Measurements from ENCODE around the gene CRAMP1. TPM values are rescaled to one million over a fixed set of nuclear protein-coding genes. Genes with fewer than 3 reads are reported as not detected.
A peak's percentile ranks its signal among the peaks of the same experiment; 100 is the strongest.

CRAMP1 gene
- total RNA-seq, 1 donor from 2014 or later, result 12.7 TPM

DNA sequence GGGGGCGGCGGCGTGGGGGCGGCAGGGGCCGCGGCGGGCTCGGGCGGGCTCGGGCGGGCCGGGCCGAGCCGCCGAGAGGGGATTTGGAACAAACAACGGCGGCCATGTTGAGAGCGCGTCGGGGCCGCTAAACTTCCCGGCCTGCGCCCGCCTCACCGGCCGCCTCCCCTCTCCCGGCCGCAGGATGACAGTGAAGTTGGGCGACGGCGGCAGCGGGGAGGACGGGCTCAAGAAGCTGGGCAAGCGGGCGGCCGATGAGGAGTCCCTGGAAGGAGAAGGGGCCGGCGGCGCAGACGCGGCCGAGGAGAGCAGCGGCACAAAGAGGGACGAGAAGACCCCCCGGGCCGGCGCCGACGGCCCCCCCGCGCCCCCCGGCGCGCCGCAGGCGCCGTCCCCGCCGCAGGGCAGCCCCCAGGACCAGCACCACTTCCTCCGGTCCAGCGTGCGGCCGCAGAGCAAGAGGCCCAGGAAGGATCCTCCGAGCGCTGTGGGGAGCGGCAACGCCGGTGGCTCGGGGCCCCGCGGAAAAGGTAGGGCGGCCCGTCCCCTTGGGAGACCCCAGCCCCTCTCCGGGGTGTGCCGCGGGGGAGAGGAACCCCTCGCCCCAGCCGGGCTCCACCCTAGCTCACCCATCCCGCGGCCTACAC lies 2.4 kb downstream of the CRAMP1 start:
- peak overlapping the region; percentile 91 to 94 for H3K4me3 ChIP-seq
- H3K4me1 ChIP-seq, result peaks cover 26 to 32% of the 10 kb centered on the region in 2 donors
- intact Hi-C loops (cut with DNase I), result loop anchor here (5.0 kb wide), 7 partner anchors 82 to 1408 kb away; partner anchors contain the start of genes FAHD1, HAGH, HCFC1R1 and METTL26
- peak in 1 of 2 donors; percentile 68 for DNase-seq (ENCODE audit: low spot score in 2 of 2)
- peaks cover 0 to 20% of the 10 kb centered on the region in 2 donors for H3K36me3 ChIP-seq
- no peaks in the 10 kb centered on the region for H3K27me3 ChIP-seq
- TF ChIP-seq, protein P1, sequence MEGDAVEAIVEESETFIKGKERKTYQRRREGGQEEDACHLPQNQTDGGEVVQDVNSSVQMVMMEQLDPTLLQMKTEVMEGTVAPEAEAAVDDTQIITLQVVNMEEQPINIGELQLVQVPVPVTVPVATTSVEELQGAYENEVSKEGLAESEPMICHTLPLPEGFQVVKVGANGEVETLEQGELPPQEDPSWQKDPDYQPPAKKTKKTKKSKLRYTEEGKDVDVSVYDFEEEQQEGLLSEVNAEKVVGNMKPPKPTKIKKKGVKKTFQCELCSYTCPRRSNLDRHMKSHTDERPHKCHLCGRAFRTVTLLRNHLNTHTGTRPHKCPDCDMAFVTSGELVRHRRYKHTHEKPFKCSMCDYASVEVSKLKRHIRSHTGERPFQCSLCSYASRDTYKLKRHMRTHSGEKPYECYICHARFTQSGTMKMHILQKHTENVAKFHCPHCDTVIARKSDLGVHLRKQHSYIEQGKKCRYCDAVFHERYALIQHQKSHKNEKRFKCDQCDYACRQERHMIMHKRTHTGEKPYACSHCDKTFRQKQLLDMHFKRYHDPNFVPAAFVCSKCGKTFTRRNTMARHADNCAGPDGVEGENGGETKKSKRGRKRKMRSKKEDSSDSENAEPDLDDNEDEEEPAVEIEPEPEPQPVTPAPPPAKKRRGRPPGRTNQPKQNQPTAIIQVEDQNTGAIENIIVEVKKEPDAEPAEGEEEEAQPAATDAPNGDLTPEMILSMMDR (IDR thresholded peaks at IDR 0.05), result no peak
- no peaks in the 10 kb centered on the region for H3K9me3 ChIP-seq
- H3K27ac ChIP-seq, result peak overlapping the region; percentile 56 to 63

- H3K4me1 ChIP-seq, result peaks cover 26 to 27% of the 10 kb centered on the region in 2 donors
- TF ChIP-seq, protein P1 (IDR thresholded peaks at IDR 0.05), result no peak
- H3K9me3 ChIP-seq, result no peaks in the 10 kb centered on the region
- intact Hi-C loops (cut with DNase I), result no loop called here
- peak overlapping the region in 1 of 2 donors; percentile 91 for H3K4me3 ChIP-seq
- no peak for DNase-seq (ENCODE audit: low spot score in 2 of 2)
- no peaks in the 10 kb centered on the region for H3K27me3 ChIP-seq
- no peak overlapping the region for H3K27ac ChIP-seq
- H3K36me3 ChIP-seq, result peaks cover 2 to 30% of the 10 kb centered on the region in 2 donors
Measured at GRCh38 chr16:1615761-1616160, 3.6 kb downstream of the CRAMP1 start.

DNA sequence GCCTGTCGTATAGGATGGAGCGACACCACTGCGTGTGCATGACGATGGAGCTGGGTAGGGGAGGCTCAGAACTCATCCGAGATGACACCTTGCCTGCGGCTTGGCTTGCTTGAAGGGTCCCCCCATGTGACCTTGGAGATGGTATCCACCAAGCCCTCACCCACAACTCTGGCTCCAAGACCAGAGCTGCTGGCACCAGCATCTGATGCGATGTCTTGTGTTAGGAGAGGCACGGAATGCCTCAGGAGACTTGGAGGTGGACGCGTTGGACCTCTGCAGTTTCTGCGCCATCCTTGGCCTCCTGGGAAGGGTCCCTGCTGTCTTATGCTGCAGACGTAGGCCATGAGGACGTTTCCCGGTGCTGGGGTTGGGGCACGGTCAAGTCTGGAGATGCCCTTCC lies 7.8 kb downstream of the CRAMP1 start:
- Histone ChIP-seq H3K4me3 (no peak overlapping the region), H3K27me3 (no peaks in the 10 kb centered on the region), H3K36me3 (peaks cover 2 to 42% of the 10 kb centered on the region in 2 donors), H3K9me3 (no peaks in the 10 kb centered on the region), H3K27ac (no peak overlapping the region), H3K4me1 (peaks cover 7 to 13% of the 10 kb centered on the region in 2 donors)
- TF ChIP-seq, protein P1 (IDR thresholded peaks at IDR 0.05), result no peak
- intact Hi-C loops (cut with DNase I), result no loop called here
- DNase-seq (ENCODE audit: low spot score in 2 of 2), result no peak

DNA sequence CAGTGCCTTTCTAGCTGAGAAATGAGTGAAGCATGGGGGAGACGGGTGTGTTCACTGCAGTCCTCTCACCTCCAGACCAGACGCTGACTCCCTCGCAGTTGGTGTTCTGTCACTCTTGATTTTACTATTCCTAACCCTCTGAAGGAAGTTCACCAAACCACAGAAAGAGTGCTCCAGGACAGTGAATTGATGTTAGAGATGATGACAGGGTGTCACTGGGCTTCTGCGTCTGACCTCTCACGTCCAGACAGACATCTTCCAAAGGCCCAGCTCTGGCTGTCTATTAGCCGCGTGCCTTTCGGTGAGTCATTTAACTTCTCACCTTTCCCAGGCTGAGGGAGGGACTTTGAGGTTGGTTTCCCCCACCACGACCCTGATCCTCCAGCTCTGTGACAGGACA lies 8.2 kb downstream of the CRAMP1 start:
- Histone ChIP-seq H3K9me3 (no peaks in the 10 kb centered on the region), H3K27me3 (no peaks in the 10 kb centered on the region), H3K4me1 (peaks cover 2 to 10% of the 10 kb centered on the region in 2 donors), H3K36me3 (peaks cover 2 to 42% of the 10 kb centered on the region in 2 donors), H3K27ac (no peak overlapping the region), H3K4me3 (no peak overlapping the region)
- TF ChIP-seq, protein P1 (IDR thresholded peaks at IDR 0.05), result no peak
- intact Hi-C loops (cut with DNase I), result no loop called here
- DNase-seq (ENCODE audit: low spot score in 2 of 2), result no peak

GRCh38 chr16:1621851-1622250 lies 9.7 kb downstream of the CRAMP1 start:
- no peaks in the 10 kb centered on the region for H3K9me3 ChIP-seq
- TF ChIP-seq, protein P1 (IDR thresholded peaks at IDR 0.05), result no peak
- no peak overlapping the region for H3K4me3 ChIP-seq
- no peak overlapping the region for H3K27ac ChIP-seq
- intact Hi-C loops (cut with DNase I), result no loop called here
- no peaks in the 10 kb centered on the region for H3K27me3 ChIP-seq
- H3K4me1 ChIP-seq, result no peaks in the 10 kb centered on the region
- no peak for DNase-seq (ENCODE audit: low spot score in 2 of 2)
- peaks cover 11 to 49% of the 10 kb centered on the region in 2 donors for H3K36me3 ChIP-seq
